Thyroid gland (tissue), 4 donors: ENCODE measurements around the gene KLHDC4.

ENCODE experiments used
- POLR2A ChIP-seq, 2 donors: fragments of 450-650 bp; IDR thresholded peaks; one replicate each; pipeline ENCODE4 v1.6.1; 2017; ENCODE audit warnings: antibody characterized with exemption in 2 of 2, mild to moderate bottlenecking in 2 of 2, moderate library complexity in 1 of 2
- TF ChIP-seq, protein P1 (sequence below), 6 experiments: fragments of 200-600 bp in 3 of 6; fragments of 450-650 bp in 3 of 6; sonication (generic) in 3 of 6; IDR thresholded peaks; one replicate each; pipeline ENCODE4 v1.5.1; 2016 to 2019; ENCODE audit warnings: antibody characterized with exemption in 6 of 6, mild to moderate bottlenecking in 2 of 6, inconsistent platforms in 1 of 6, moderate library complexity in 1 of 6

DNA sequence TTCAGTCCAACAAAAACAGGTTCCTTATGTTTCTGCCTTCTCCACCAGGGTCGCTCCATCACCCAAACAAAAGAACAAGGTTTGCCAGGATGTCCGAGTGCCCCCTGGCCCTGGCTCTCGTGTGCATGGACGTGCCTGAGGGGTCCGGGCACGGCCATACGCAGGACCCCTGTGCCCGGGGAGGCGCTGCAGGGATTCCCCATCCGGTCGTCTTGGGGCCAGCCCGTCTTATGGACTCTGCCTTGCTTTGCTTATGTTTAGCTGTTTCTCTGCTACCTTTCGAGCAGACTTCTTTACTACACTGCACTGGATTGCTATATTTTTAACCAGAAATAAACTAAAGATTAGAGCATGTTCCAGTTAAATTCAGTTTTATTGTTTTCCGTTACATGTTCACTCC, 68.0 kb downstream of the KLHDC4 start:
- TF ChIP-seq POLR2A (IDR thresholded peaks at IDR 0.05): no peak
- TF ChIP-seq, protein P1, sequence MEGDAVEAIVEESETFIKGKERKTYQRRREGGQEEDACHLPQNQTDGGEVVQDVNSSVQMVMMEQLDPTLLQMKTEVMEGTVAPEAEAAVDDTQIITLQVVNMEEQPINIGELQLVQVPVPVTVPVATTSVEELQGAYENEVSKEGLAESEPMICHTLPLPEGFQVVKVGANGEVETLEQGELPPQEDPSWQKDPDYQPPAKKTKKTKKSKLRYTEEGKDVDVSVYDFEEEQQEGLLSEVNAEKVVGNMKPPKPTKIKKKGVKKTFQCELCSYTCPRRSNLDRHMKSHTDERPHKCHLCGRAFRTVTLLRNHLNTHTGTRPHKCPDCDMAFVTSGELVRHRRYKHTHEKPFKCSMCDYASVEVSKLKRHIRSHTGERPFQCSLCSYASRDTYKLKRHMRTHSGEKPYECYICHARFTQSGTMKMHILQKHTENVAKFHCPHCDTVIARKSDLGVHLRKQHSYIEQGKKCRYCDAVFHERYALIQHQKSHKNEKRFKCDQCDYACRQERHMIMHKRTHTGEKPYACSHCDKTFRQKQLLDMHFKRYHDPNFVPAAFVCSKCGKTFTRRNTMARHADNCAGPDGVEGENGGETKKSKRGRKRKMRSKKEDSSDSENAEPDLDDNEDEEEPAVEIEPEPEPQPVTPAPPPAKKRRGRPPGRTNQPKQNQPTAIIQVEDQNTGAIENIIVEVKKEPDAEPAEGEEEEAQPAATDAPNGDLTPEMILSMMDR (IDR thresholded peaks at IDR 0.05): no peak
